Measurements from ENCODE around the gene TAB3. TPM values are rescaled to one million over a fixed set of nuclear protein-coding genes. Genes with fewer than 3 reads are reported as not detected.
A peak's percentile ranks its signal among the peaks of the same experiment; 100 is the strongest.

The TAB3 gene
- total RNA-seq, 3 donors from 2014 or later (not counting 1 experiment from before 2014, with no cell fraction given) = 20.4 to 26.1 (median 21.3) TPM

- ATAC-seq (no peak), DNase-seq (no peak)
- intact Hi-C loops (cut with micrococcal nuclease) = no loop called here
- Mint-ChIP-seq H3K36me3 (no peaks in the 10 kb centered on the region), H3K27ac (no peak overlapping the region), H3K27me3 (ENCODE audit: low read depth in 2 of 2) (no peaks in the 10 kb centered on the region), H3K4me1 (no peaks in the 10 kb centered on the region), H3K9me3 (no peaks in the 10 kb centered on the region), H3K4me3 (no peak overlapping the region)
- WGBS (ENCODE audit: insufficient coverage) = 100% methylated on average over 3 of the region's 4 CpGs
- H3K9me3 ChIP-seq (ENCODE audit: control insufficient read depth, insufficient read depth, low read length) = no peaks in the 10 kb centered on the region
- H3K36me3 ChIP-seq (ENCODE audit: control insufficient read depth, insufficient read depth, low read length) = peaks cover 6% of the 10 kb centered on the region
- TF ChIP-seq, protein P1, sequence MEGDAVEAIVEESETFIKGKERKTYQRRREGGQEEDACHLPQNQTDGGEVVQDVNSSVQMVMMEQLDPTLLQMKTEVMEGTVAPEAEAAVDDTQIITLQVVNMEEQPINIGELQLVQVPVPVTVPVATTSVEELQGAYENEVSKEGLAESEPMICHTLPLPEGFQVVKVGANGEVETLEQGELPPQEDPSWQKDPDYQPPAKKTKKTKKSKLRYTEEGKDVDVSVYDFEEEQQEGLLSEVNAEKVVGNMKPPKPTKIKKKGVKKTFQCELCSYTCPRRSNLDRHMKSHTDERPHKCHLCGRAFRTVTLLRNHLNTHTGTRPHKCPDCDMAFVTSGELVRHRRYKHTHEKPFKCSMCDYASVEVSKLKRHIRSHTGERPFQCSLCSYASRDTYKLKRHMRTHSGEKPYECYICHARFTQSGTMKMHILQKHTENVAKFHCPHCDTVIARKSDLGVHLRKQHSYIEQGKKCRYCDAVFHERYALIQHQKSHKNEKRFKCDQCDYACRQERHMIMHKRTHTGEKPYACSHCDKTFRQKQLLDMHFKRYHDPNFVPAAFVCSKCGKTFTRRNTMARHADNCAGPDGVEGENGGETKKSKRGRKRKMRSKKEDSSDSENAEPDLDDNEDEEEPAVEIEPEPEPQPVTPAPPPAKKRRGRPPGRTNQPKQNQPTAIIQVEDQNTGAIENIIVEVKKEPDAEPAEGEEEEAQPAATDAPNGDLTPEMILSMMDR (IDR thresholded peaks at IDR 0.05) = no peak
- H3K4me1 ChIP-seq (ENCODE audit: control insufficient read depth, insufficient read depth, low read length) = no peaks in the 10 kb centered on the region
- no peak overlapping the region for H3K27ac ChIP-seq (ENCODE audit: low read length)
- H3K4me3 ChIP-seq (ENCODE audit: low read length) = no peak overlapping the region
- H3K27me3 ChIP-seq (ENCODE audit: control insufficient read depth, insufficient read depth, low read length) = no peaks in the 10 kb centered on the region
These were observed 55.2 kb downstream of the TAB3 start for GRCh38 chrX:30833896-30834295.

DNA sequence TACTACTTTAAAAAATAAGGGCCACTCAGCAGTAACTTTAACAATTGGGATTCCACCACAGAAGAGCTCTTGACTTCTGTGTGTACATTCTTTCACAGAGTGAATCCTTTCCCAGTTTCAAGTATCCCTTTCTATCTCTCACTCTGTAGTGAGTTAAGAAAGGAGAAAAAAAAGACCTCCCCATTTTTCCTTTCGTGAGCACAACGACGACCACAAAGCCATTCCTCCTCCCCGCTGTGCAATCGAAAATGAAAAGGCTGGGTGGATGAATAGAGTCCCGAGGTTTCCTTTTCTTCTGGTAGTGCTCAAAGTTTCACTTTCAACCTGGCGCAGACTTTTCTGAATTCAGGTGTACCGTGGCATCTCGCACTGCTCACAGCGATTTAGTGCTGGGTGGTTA is 58.0 kb downstream of the TAB3 start:
- no peak overlapping the region for H3K27ac ChIP-seq (ENCODE audit: low read length)

GRCh38 chrX:30830326-30830943 is 58.6 kb downstream of the TAB3 start:
- H3K4me1 Mint-ChIP-seq = no peaks in the 10 kb centered on the region
- Histone ChIP-seq H3K9me3 (ENCODE audit: control insufficient read depth, insufficient read depth, low read length) (no peaks in the 10 kb centered on the region), H3K27ac (ENCODE audit: low read length) (no peak overlapping the region), H3K4me3 (ENCODE audit: low read length) (no peak overlapping the region), H3K27me3 (ENCODE audit: control insufficient read depth, insufficient read depth, low read length) (no peaks in the 10 kb centered on the region), H3K4me1 (ENCODE audit: control insufficient read depth, insufficient read depth, low read length) (no peaks in the 10 kb centered on the region), H3K36me3 (ENCODE audit: control insufficient read depth, insufficient read depth, low read length) (peaks cover 5% of the 10 kb centered on the region)
- TF ChIP-seq, protein P1 (IDR thresholded peaks at IDR 0.05) = no peak
- intact Hi-C loops (cut with micrococcal nuclease) = no loop called here
- no peak overlapping the region for H3K4me3 Mint-ChIP-seq
- WGBS (ENCODE audit: insufficient coverage) = no CpG with 5 or more reads among the region's 3 CpGs
- DNase-seq (no peak), ATAC-seq (no peak)
- no peaks in the 10 kb centered on the region for H3K36me3 Mint-ChIP-seq
- no peak overlapping the region for H3K27ac Mint-ChIP-seq
- no peaks in the 10 kb centered on the region for H3K9me3 Mint-ChIP-seq
- H3K27me3 Mint-ChIP-seq (ENCODE audit: low read depth in 2 of 2) = no peaks in the 10 kb centered on the region

More for the DNA sequence above, 58.0 kb downstream of the TAB3 start:
- TF ChIP-seq, protein P1 (IDR thresholded peaks at IDR 0.05) = no peak
- Histone ChIP-seq H3K4me3 (ENCODE audit: low read length) (no peak overlapping the region), H3K36me3 (ENCODE audit: control insufficient read depth, insufficient read depth, low read length) (peaks cover 6% of the 10 kb centered on the region), H3K4me1 (ENCODE audit: control insufficient read depth, insufficient read depth, low read length) (no peaks in the 10 kb centered on the region), H3K9me3 (ENCODE audit: control insufficient read depth, insufficient read depth, low read length) (no peaks in the 10 kb centered on the region), H3K27me3 (ENCODE audit: control insufficient read depth, insufficient read depth, low read length) (no peaks in the 10 kb centered on the region)
- intact Hi-C loops (cut with micrococcal nuclease) = no loop called here
- Mint-ChIP-seq H3K9me3 (no peaks in the 10 kb centered on the region), H3K36me3 (no peaks in the 10 kb centered on the region), H3K4me3 (no peak overlapping the region), H3K27me3 (ENCODE audit: low read depth in 2 of 2) (no peaks in the 10 kb centered on the region), H3K4me1 (no peaks in the 10 kb centered on the region), H3K27ac (peak overlapping the region in 1 of 2 donors; percentile 26)
- ATAC-seq (no peak), DNase-seq (peak in 1 of 2 donors; percentile 36)
- 30% methylated on average over 9 of the region's 10 CpGs for WGBS (ENCODE audit: insufficient coverage)

GRCh38 chrX:30824275-30824674 is 64.8 kb downstream of the TAB3 start:
- no peak overlapping the region for H3K4me3 Mint-ChIP-seq
- H3K36me3 Mint-ChIP-seq = no peaks in the 10 kb centered on the region
- no peak overlapping the region for H3K4me3 ChIP-seq (ENCODE audit: low read length)
- H3K27me3 ChIP-seq (ENCODE audit: control insufficient read depth, insufficient read depth, low read length) = no peaks in the 10 kb centered on the region
- ATAC-seq (no peak), DNase-seq (no peak)
- H3K9me3 Mint-ChIP-seq = no peaks in the 10 kb centered on the region
- TF ChIP-seq, protein P1 (IDR thresholded peaks at IDR 0.05) = no peak
- WGBS (ENCODE audit: insufficient coverage) = 85% methylated on average over 2 of the region's 3 CpGs
- no peaks in the 10 kb centered on the region for H3K36me3 ChIP-seq (ENCODE audit: control insufficient read depth, insufficient read depth, low read length)
- no peaks in the 10 kb centered on the region for H3K9me3 ChIP-seq (ENCODE audit: control insufficient read depth, insufficient read depth, low read length)
- H3K27ac ChIP-seq (ENCODE audit: low read length) = no peak overlapping the region
- H3K4me1 Mint-ChIP-seq = peaks cover 0 to 4% of the 10 kb centered on the region in 2 donors
- H3K4me1 ChIP-seq (ENCODE audit: control insufficient read depth, insufficient read depth, low read length) = no peaks in the 10 kb centered on the region
- peaks cover 3 to 7% of the 10 kb centered on the region in 2 donors for H3K27me3 Mint-ChIP-seq (ENCODE audit: low read depth in 2 of 2)
- no peak overlapping the region for H3K27ac Mint-ChIP-seq
- intact Hi-C loops (cut with micrococcal nuclease) = no loop called here
